Spleen (tissue), 7 donors: ENCODE data around the gene EIF2A.

ENCODE experiments used
- CTCF ChIP-seq, 11 experiments: fragments of 200-600 bp in 7 of 11; fragments of 450-650 bp in 4 of 11; sonication (generic) in 4 of 11; IDR thresholded peaks in 8 of 11; conservative IDR thresholded peaks in 3 of 11; 1 replicate in 7 of 11; 2 replicates in 4 of 11; pipeline versions ENCODE4 v1.4.0 to v1.8.0; 2016 to 2021; ENCODE audit warnings: antibody characterized with exemption in 11 of 11, inconsistent platforms in 4 of 11, mild to moderate bottlenecking in 1 of 11
- POLR2A ChIP-seq, 3 donors: fragments of 450-650 bp; IDR thresholded peaks; one replicate each; pipeline ENCODE4 v1.5.1; 2017; ENCODE audit warnings: antibody characterized with exemption in 3 of 3, mild to moderate bottlenecking in 1 of 3
- POLR2AphosphoS5 ChIP-seq, 3 donors: sonication (generic); formaldehyde crosslinking; IDR thresholded peaks; one replicate each; pipeline ENCODE4 v1.5.1; 2017; ENCODE audit warnings: antibody characterized with exemption in 3 of 3
- donor health status: DM: no; HTN: no; CAD: no; lungs with moderate emphysema.
- donor health status: DM: no; HTN: no; CAD: no.
- donor health status: DM: no; HTN: no; CAD: no.

GRCh38 chr3:150508401-150508800, 38.2 kb upstream of the EIF2A start:
- TF ChIP-seq POLR2AphosphoS5 (IDR thresholded peaks at IDR 0.05) (no peak), CTCF (IDR thresholded peaks at IDR 0.05 in 8 of 11, conservative IDR thresholded peaks at IDR 0.05 in 3 of 11) (no peak), POLR2A (IDR thresholded peaks at IDR 0.05) (no peak)
